ENCODE results near the gene HTR6.

GRCh38 chr1:19683351-19683750, 18.7 kb downstream of the HTR6 start:
- TF ChIP-seq CTCF (IDR thresholded peaks at IDR 0.05) (no peak), REST (IDR thresholded peaks at IDR 0.05; ENCODE audit: insufficient read depth in 1 of 2, low read depth in 2 of 2, low read length in 1 of 2) (no peak), POLR2AphosphoS5 (IDR thresholded peaks at IDR 0.05; ENCODE audit: low read depth, low read length) (no peak), SIN3A (IDR thresholded peaks at IDR 0.05; ENCODE audit: borderline replicate concordance, insufficient read depth, low read depth, low read length) (no peak)

All from Panc1 (cell line).